Measurements from ENCODE around the gene CLDN15.

Gene CLDN15

GRCh38 chr7:101244375-101245146 is 7.0 kb upstream of the CLDN15 start, which contains the start of gene FIS1:
TSS of gene FIS1 (minus strand) at chr7:101245081. CDS start at chr7:101245004, 77 bp downstream.
- peak; percentile 94 for DNase-seq (ENCODE audit: low read depth)

DNA sequence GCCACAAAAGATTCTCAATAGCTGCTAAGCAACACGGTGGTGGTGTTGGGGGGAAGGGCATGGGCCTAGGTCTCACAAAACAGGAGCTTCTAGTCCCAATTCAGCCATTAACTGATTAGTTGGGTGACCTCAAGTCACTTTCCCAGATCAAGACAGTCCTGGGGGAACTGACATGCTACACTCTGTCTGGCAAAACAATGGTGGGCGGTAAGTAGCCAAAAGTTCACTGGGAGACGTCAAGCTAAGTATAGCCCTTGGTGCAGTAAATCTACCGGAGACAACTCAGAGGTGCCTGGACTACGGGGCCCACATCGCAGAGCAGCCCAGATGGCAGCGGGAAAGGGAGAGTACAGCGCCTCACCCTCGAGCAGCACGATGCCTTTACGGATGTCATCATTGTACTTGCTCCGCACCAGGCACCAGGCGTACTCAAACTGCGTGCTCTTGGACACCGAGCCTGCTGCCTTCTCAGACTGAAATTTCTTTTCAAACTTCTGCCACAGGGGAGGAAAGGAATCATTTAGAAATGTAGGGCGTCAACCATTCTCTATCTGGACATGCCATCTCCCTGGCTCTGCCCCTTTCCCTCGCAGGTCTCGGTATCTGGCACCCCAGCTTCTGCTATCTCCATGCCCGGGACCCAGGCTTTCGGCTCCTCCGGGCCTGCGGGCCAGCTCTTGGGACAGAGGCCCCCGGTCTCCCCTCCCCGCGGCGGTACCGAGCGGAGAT is 6.2 kb upstream of the CLDN15 start:
- no peak for DNase-seq (ENCODE audit: low read depth)

- no peak for DNase-seq (ENCODE audit: low read depth)
These were observed 4.1 kb upstream of the CLDN15 start for GRCh38 chr7:101241443-101242349.

DNA sequence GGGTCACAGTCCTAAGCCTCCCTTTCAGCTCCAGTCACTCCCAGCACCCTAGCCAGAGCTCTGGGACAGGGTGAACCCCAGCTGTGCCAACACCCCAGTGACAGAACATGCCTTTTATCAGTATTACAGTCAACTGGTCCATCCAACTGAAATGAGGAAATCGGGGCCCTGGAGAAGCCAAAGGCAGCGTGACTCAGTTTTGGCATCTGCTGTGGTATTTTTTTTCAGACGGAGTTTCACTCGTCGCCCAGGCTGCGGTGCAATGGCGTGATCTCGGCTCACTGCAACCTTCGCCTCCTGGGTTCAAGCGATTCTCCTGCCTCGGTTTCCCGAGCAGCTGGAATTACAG is 3.4 kb upstream of the CLDN15 start:
- no peak for DNase-seq (ENCODE audit: low read depth)

DNA sequence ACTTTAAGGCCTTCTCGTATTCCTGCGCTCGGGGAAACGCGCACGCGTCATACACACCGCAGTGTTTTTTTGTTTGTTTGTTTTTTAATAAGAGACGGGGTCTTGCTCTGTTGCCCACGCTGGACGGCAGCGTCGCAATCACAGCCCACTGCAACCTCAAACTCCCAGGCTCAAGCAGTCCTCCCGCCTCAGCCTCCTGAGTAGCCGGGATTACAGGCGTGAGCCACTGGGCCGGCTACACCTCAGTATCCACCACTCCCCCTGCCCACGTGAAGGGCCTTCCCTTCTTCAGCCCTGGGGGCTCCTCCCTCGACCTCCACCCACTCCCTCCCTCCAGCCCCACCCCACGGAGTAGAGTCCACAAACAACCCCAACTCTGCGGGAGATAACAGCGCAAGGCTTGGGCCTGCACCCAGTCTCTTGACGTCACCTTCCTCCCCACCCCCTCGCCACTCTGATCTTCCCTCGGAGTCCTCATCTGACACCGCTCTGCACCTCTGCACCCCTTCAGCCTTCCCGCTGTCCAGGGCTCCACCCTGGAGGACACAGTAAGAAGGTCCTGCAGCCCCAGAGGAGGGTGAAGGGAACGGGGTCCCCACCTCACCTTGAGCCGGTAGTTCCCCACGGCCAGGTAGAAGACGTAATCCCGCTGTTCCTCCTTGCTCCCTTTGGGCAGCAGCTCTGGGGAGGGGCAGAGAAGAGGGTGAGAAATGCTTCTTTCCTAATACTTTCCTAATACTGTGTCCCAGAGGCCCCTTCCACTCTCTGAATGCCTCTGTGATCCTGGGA is 2.8 kb upstream of the CLDN15 start:
- DNase-seq (ENCODE audit: low read depth): no peak

- no peak for DNase-seq (ENCODE audit: low read depth)
These were observed 2.3 kb upstream of the CLDN15 start for GRCh38 chr7:101239951-101240220.

- DNase-seq (ENCODE audit: low read depth): no peak
These were observed 1.8 kb upstream of the CLDN15 start for GRCh38 chr7:101239191-101239950.

DNA sequence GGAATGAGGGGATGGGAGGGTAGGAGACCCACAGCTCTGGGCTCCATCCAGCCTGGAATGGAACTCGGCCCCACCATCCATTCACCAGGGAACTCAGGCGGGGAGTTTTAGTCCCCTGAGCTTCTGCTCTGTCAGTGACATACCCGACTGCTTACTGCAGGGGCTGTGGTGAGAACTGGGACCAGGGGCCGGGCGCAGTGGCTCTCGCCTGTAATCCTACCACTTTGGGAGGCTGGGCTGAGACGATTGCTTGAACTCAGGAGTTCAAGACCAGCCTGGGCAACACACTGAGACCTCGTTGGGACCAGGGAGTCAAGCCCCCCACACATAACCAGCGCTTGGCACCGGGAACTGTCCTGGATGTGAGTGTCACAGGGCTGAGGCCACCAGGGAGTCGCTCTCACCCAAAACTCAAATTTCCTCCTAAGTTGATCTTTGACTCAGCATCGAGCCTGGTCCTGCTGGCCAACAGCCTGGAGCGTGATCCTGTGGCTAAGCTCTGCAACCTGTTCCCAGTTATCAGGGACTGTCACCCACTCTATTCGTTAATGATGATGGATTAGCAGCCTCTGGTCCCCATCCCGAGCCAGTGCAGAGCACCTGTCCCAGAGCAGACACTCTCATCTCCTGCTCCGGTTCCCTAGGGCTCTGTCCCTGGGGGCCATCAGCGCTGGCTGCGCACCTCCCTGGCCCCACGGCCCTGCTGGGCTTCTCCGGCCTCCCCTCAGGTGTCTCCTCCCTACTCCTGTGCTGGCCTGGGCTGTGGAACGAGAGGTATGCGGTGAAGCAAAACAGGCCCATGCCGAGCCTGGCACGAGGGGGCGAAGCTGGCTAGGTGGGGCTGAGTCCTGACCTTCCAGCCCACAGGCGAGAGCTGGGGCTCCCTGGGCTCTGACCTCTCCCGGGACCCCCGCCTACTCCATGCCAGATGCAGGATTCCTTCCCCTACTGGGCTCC is 902 bp upstream of the CLDN15 start:
- DNase-seq (ENCODE audit: low read depth): no peak

DNA sequence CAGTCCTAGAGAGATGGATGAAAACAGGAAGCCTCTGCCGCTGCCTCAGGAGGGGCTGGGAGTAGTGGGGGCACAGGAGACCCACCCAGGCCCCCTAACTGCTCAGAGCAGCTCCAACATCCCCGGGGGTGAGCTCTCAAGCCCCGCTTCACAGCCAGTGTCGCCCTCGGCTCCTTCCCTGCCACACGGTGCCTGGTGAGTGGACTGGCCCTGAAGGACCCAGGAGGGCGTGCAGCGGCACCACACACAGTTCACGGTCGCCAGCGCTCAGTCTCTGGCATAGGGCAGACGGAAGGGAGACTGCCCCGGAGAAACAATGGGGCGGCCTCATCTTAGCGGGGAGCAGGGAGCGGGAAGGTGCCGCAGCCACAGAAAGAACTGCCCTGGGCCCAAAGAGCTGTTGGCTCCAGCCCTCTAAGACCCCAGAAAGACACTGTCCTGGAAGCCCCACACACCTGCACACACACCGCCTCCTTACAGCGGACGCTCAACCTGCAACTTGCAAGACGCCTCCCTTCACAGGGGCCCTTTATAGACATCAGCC is 1.2 kb downstream of the CLDN15 start:
- DNase-seq (ENCODE audit: low read depth): no peak

- DNase-seq (ENCODE audit: low read depth): no peak
These were observed 2.1 kb downstream of the CLDN15 start for GRCh38 chr7:101235522-101235921.

- no peak for DNase-seq (ENCODE audit: low read depth)
These were observed 2.6 kb downstream of the CLDN15 start for GRCh38 chr7:101235050-101235449.

DNA sequence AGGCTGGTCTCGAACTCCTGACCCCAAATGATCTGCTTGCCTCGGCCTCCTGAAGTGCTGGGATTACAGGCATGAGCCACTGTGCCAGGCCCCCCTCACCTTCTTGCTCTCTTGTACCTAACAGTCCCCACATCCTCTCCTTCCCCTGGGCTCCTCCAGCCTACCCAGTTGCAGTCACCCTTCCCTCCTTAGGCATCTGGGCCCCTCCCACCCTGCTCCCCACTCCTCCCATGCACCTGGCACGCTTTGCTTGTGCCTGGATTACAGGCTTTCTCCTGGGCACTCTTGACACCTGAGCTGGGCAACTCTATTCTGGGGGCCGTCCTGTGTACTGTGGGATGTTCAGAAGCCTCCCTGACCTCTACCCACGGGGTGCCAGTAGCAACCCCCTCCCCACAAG is 3.0 kb downstream of the CLDN15 start:
- no peak for DNase-seq (ENCODE audit: low read depth)

DNA sequence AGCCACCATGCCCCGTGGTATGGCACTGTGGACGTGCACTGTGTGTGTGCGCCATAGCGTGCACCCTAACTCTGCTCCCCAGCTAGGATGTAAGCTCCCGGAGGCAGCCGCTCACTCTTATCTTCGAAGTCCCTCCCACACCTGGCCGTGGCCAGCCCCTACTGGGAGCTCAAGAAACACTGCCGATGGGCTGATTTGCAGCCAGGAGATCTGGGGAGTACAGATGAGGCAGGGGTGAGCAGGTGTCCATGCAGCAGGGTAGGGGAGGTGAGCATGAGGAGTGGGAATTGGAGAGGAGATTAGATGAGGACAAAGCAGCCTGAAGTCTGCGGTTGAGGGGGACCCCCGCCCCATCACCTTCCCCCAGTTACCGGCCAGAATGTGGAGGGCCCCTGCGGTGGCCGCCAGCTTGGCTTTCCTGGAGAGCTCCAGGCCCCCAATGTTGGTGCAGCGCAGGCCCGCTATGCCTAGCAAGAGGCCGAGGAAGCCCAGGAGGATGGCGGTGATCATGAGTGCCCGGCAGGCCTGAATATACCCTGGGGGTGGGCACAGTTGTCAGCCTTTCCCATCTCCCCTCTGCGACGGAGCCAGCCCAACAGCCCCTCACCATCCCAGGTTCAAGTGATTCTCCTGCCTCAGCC is 3.6 kb downstream of the CLDN15 start:
- no peak for DNase-seq (ENCODE audit: low read depth)

GRCh38 chr7:101232141-101232850 is 5.3 kb downstream of the CLDN15 start:
- DNase-seq (ENCODE audit: low read depth): no peak

DNA sequence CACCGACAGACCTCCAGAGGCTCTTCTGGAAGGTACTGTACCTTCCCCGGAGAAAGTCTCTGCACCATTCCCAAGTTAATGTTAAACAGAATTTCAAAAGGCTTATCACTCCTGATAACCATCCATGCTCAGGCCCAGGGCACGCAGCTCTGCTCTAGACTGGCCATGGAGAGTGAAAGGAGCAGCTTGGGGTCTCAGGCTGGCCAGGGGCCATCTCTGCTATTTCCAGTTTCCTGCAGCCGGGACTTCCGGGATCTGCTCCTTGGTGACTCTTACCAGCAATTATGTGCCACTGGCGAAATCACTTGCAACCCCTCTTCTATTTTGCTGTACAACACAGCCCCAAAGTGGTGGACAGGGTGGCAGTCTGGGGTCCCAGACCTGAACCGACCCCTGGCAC is 6.0 kb downstream of the CLDN15 start:
- DNase-seq (ENCODE audit: low read depth): no peak

- DNase-seq (ENCODE audit: low read depth): no peak
These were observed 10.9 kb downstream of the CLDN15 start for GRCh38 chr7:101226721-101227120.

DNA sequence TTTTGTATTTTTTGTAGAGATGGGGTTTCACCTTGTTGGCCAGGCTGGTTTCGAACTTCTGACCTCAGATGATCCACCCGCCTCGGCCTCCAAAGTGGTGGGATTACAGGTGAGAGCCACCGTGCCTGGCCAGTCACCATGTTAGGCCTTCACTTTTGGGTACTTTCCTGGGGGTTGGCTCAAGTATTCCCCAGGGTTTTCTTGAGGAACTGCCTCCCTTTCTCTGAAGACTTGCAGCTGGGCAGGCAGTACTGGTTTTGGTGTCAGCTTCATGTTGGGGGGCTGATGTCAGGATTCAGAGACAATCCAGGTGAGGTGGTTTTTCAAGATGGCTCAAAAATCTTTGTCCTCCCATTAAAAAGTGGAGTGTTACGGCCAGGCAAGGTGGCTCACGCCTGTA is 12.0 kb downstream of the CLDN15 start:
- DNase-seq (ENCODE audit: low read depth): no peak

- DNase-seq (ENCODE audit: low read depth): no peak
These were observed 14.1 kb downstream of the CLDN15 start for GRCh38 chr7:101223528-101223927.

Data from stimulated activated CD8-positive, alpha-beta memory T cell treated with anti-CD3 and anti-CD28 coated beads, Interleukin-4, amount 100 ng/mL, for 24 hours (primary cell).